Measurements from ENCODE around the gene KIFC1.

DNA sequence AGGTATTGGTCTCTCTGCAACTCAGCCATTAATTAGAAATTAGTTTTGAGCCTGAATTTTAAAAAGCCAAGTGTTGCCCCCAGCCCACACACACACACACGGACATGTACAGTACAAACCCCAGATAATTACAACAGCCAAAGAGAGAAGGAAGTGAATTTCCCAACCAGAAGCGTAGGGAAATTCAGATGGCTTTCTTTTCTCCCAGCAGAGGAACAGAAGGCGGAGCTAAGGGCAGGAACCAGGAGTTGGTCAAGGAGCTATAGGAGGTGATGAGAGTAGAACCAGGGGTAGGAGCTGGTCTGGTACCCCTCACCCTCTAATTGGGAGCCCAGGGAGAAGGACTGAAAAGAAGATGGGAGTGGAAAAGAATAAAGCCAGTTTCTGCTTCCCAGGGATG is 58.8 kb downstream of the KIFC1 start:
- no peak for TF ChIP-seq POLR2A (IDR thresholded peaks at IDR 0.05; ENCODE audit: extremely low read depth, insufficient read length)
- TF ChIP-seq, protein P1, sequence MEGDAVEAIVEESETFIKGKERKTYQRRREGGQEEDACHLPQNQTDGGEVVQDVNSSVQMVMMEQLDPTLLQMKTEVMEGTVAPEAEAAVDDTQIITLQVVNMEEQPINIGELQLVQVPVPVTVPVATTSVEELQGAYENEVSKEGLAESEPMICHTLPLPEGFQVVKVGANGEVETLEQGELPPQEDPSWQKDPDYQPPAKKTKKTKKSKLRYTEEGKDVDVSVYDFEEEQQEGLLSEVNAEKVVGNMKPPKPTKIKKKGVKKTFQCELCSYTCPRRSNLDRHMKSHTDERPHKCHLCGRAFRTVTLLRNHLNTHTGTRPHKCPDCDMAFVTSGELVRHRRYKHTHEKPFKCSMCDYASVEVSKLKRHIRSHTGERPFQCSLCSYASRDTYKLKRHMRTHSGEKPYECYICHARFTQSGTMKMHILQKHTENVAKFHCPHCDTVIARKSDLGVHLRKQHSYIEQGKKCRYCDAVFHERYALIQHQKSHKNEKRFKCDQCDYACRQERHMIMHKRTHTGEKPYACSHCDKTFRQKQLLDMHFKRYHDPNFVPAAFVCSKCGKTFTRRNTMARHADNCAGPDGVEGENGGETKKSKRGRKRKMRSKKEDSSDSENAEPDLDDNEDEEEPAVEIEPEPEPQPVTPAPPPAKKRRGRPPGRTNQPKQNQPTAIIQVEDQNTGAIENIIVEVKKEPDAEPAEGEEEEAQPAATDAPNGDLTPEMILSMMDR (IDR thresholded peaks at IDR 0.05; ENCODE audit: low read depth, low read length), result no peak
